Measurements from ENCODE around the gene IGFBPL1.

- TF ChIP-seq CTCF (IDR thresholded peaks at IDR 0.05; ENCODE audit: low read length) (no peak), EZH2 (optimal IDR thresholded peaks at IDR 0.05; ENCODE audit: low read depth, low read length) (no peak)
Measured at GRCh38 chr9:38357350-38358114, 66.7 kb downstream of the IGFBPL1 start.

All from MM.1S (cell line).